Ishikawa (cell line): ENCODE measurements around the gene MAB21L4.

Source experiments
- CEBPB ChIP-seq: IDR thresholded peaks from 2 replicates; pipeline ENCODE4 v1.6.1; 2012
- CREB1 ChIP-seq: IDR thresholded peaks from 2 replicates; pipeline ENCODE4 v1.6.1; 2012; ENCODE audit warnings: low read depth
- EGR1 ChIP-seq: IDR thresholded peaks from 2 replicates; pipeline ENCODE4 v1.6.1; 2012
- EP300 ChIP-seq: IDR thresholded peaks from 2 replicates; pipeline ENCODE4 v1.6.1; 2012; ENCODE audit warnings: borderline replicate concordance
- FOXM1 ChIP-seq: IDR thresholded peaks from 2 replicates; pipeline ENCODE4 v1.6.1; 2012; ENCODE audit warnings: low read depth, borderline replicate concordance
- MAX ChIP-seq: IDR thresholded peaks from 2 replicates; pipeline ENCODE4 v1.6.1; 2012
- NFIC ChIP-seq: IDR thresholded peaks from 2 replicates; pipeline ENCODE4 v1.6.1; 2012
- RAD21 ChIP-seq: IDR thresholded peaks from 2 replicates; pipeline ENCODE4 v1.6.1; 2012; ENCODE audit warnings: low read depth
- REST ChIP-seq: IDR thresholded peaks from 2 replicates; pipeline ENCODE4 v1.6.1; 2012; ENCODE audit warnings: low read depth, mild to moderate bottlenecking
- TAF1 ChIP-seq: IDR thresholded peaks from 2 replicates; pipeline ENCODE4 v1.6.1; 2012; ENCODE audit warnings: low read depth, mild to moderate bottlenecking
- TCF12 ChIP-seq: IDR thresholded peaks from 2 replicates; pipeline ENCODE4 v1.6.1; 2012; ENCODE audit warnings: low read depth
- TEAD4 ChIP-seq: IDR thresholded peaks from 2 replicates; pipeline ENCODE4 v1.6.1; 2012
- YY1 ChIP-seq: IDR thresholded peaks from 2 replicates; pipeline ENCODE4 v1.6.1; 2012; ENCODE audit warnings: low read depth
- ZBTB7A ChIP-seq: IDR thresholded peaks from 2 replicates; pipeline ENCODE4 v1.6.1; 2012; ENCODE audit warnings: low read depth
- TF ChIP-seq, protein P1 (sequence below): IDR thresholded peaks from 2 replicates; pipeline ENCODE4 v1.6.1; 2012

Gene MAB21L4

DNA sequence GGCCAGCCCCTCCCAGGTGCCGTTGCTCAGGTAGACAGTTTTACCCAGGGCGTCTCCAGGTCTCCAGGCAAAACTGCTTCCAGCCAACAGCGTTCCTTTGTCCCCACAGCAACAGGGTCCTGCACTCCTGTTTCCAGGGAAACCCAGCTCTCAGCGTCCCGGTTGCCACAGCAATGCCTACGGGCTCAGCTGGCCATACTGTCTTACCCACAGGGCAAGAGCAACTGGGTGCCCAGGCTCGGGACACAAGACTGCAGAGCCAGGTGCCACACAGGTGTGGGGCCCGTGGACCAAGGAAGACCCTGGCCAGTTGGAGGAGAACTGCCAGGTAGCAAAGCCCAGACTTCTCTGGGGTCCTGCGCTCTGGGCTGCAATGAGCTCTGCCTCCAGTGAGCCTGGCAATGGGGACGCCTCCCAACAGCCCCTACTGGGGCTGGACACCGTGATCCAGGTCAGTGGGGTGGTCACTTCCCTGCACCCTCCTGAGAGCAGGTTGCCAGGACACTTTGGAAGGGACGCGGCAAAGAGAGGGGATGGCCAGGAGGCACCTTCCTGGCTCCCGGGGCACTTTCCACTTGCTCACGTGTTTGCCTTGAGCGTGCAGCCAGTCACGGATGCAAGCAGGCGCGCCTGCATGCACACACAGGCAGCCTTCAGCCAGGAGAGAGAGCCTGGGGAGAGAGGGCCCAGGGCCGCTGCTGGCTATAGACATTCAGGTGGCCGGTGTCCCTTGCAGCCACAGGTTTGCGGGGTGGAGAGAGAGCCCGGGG lies 10.4 kb upstream of the MAB21L4 start, which contains the start of gene CROCC2:
Gene CROCC2, plus strand, starts transcription at position 196 of the 770 bp plus-strand sequence. Its CDS starts 178 bp downstream, at position 374.
- TF ChIP-seq NFIC, result no peak
- no peak for TF ChIP-seq REST
- no peak for TF ChIP-seq CEBPB
- no peak for TF ChIP-seq RAD21
- TF ChIP-seq, protein P1, sequence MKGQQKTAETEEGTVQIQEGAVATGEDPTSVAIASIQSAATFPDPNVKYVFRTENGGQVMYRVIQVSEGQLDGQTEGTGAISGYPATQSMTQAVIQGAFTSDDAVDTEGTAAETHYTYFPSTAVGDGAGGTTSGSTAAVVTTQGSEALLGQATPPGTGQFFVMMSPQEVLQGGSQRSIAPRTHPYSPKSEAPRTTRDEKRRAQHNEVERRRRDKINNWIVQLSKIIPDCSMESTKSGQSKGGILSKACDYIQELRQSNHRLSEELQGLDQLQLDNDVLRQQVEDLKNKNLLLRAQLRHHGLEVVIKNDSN, result no peak
- no peak for TF ChIP-seq TCF12
- TF ChIP-seq YY1, result no peak
- TF ChIP-seq FOXM1, result no peak
- no peak for TF ChIP-seq TEAD4
- no peak for TF ChIP-seq TAF1
- TF ChIP-seq EP300, result no peak
- TF ChIP-seq MAX, result no peak
- TF ChIP-seq ZBTB7A, result no peak
- no peak for TF ChIP-seq CREB1
- TF ChIP-seq EGR1, result no peak

- TF ChIP-seq NFIC, result peak; percentile 92
- TF ChIP-seq, protein P1, result peak; percentile 52; the same call in 1 of the 2 replicates
- 0 out of 2 replicates have a peak, but pooled peaks have one; percentile 22 for TF ChIP-seq TAF1
- TF ChIP-seq EP300, result peak; percentile 81
- no peak for TF ChIP-seq CREB1
- peak; percentile 43; the same call in 1 of the 2 replicates for TF ChIP-seq RAD21
- TF ChIP-seq CEBPB, result no peak
- peak; percentile 90 for TF ChIP-seq TCF12
- no peak for TF ChIP-seq REST
- TF ChIP-seq EGR1, result no peak
- 0 out of 2 replicates have a peak, but pooled peaks have one; percentile 34 for TF ChIP-seq FOXM1
- peak; percentile 56; the same call in 1 of the 2 replicates for TF ChIP-seq MAX
- TF ChIP-seq YY1, result peak; percentile 57
- peak; percentile 76; the same call in 1 of the 2 replicates for TF ChIP-seq ZBTB7A
- TF ChIP-seq TEAD4, result no peak; the same call in 1 of the 2 replicates
These were observed 9.3 kb upstream of the MAB21L4 start for GRCh38 chr2:240905176-240905781.

DNA sequence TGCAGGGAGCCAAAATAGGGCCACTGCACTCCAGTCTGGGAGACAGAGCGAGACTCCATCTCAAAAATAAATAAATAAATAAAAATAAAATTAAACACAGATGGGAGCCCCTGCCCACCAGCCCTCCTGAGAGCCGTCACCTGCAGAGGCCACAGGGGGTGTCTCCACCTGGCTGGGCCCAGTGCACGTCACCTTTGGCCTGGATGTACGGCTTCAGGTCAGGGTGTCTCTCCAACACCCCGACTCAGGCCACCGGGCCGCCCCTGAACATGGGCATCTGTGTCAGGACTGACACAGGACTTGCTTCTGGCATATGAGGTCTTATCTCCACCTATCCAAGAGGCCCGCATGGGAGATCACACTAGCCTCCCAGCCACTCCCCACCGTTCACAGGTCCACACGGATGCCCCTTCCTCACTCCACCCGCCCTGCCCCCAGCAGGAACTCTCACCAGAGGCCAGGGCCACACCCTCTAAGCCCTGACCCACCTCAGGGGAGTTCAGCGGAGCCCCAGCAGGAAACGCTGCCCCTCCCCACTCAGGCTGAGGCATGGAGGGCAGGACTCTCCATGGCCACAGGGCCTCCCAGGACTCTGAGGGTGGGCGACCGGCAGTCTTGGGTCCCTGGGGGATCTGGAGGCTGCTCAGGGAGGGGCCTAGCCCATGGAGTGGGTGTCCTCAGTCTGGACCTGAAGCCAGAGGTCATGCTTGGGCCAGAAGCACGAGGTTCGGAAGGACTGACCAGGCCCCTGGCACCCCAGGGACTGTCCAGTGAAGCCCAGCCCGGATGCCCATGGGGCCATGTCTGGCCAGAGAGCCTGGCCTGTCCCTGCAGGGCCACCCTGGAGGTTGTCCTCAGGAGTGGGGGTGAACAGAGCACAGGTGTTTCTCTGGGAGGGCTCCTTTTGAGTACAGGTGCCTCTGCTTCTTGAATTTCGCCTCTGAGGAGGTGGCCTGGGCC lies 8.5 kb upstream of the MAB21L4 start:
- TF ChIP-seq REST (no peak), EGR1 (no peak), FOXM1 (no peak), CREB1 (no peak), RAD21 (no peak), TEAD4 (no peak), CEBPB (no peak), YY1 (no peak), NFIC (no peak), ZBTB7A (peak; percentile 43; the same call in 1 of the 2 replicates), EP300 (peak; percentile 12; the same call in 1 of the 2 replicates), TAF1 (no peak), TCF12 (no peak)
- TF ChIP-seq, protein P1, result no peak
